B cell (primary cell): ENCODE data around the gene AP5M1. TPM values are rescaled to one million over a fixed set of nuclear protein-coding genes. Genes with fewer than 3 reads are reported as not detected.
"Not testable (repeated sequence)": the region's sequence is repeated elsewhere in the genome, so short reads cannot be mapped to it uniquely, and the experiment has no call there.

Experiments used
- ATAC-seq: fragments of 200-7000 bp; cut with Tn5 transposase; one replicate; pipeline ENCODE4 v1.10.0; 2021; ENCODE audit warnings: low read depth, mild to moderate bottlenecking, moderate number of reproducible peaks, moderate library complexity
- CTCF ChIA-PET: fragments of 350-600 bp; sonication (Branson Sonifier 250); formaldehyde crosslinking; loops from one replicate; lab custom pipeline; 2021; ENCODE audit warnings: antibody characterized with exemption, inconsistent platforms; lab: Charles Lee
- POLR2A ChIA-PET: fragments of 350-600 bp; sonication (Branson Sonifier 250); formaldehyde crosslinking; loops from one replicate; lab custom pipeline; 2021; ENCODE audit warnings: antibody characterized with exemption; lab: Charles Lee
- DNase-seq: peaks from one replicate; pipeline ENCODE4 v3.0.0; 2013
- H2AFZ ChIP-seq: 2 replicates; pipeline ENCODE4 v1.6.1; 2012; ENCODE audit warnings: mild to moderate bottlenecking, low read depth, low read length; ENCODE audit not compliant: insufficient read depth, poor library complexity, severe bottlenecking
- H3K27ac ChIP-seq, 2 donors: 1 replicate in 1 of 2; 2 replicates in 1 of 2; pipeline ENCODE4 v1.5.1; 2012 to 2013; ENCODE audit warnings: low read length in 2 of 2, mild to moderate bottlenecking in 2 of 2, moderate library complexity in 1 of 2
- H3K27me3 ChIP-seq, 4 experiments: fragments of 200-600 bp in 1 of 4; sonication (generic) in 1 of 4; replicated peaks in 1 of 4; 1 replicate in 2 of 4; 2 replicates in 2 of 4; pipeline versions ENCODE4 v1.6.1 to v1.7.0; 2013 to 2016; ENCODE audit warnings: low read length in 3 of 4, mild to moderate bottlenecking in 2 of 4, mixed read lengths in 1 of 4, moderate library complexity in 1 of 4; ENCODE audit not compliant: insufficient read depth in 4 of 4, control insufficient read depth in 3 of 4; ENCODE audit errors: control extremely low read depth in 1 of 4
- H3K36me3 ChIP-seq, 2 experiments: replicated peaks in 1 of 2; 1 replicate in 1 of 2; 2 replicates in 1 of 2; pipeline versions ENCODE4 v1.6.1 to v1.7.1; 2013; ENCODE audit warnings: low read length in 1 of 2; ENCODE audit not compliant: insufficient read depth in 2 of 2, control insufficient read depth in 1 of 2; ENCODE audit errors: control extremely low read depth in 1 of 2, extremely low read depth in 1 of 2
- H3K4me1 ChIP-seq, 2 donors: fragments of 200-600 bp in 1 of 2; sonication (generic) in 1 of 2; 1 replicate in 1 of 2; 2 replicates in 1 of 2; pipeline versions ENCODE4 v1.5.1 to v1.6.1; 2013 to 2017; ENCODE audit warnings: low read length in 2 of 2; ENCODE audit not compliant: control insufficient read depth in 2 of 2, insufficient read depth in 2 of 2
- H3K4me2 ChIP-seq: replicated peaks from 2 replicates; pipeline ENCODE3; 2012; ENCODE audit warnings: mild to moderate bottlenecking, low read depth, low read length; ENCODE audit not compliant: poor library complexity, severe bottlenecking
- H3K4me3 ChIP-seq, 5 experiments: fragments of 200-600 bp in 1 of 5; sonication (generic) in 1 of 5; 1 replicate in 3 of 5; 2 replicates in 2 of 5; pipeline versions ENCODE4 v1.5.1 to v1.7.0; 2011 to 2016; ENCODE audit warnings: low read length in 4 of 5, mild to moderate bottlenecking in 4 of 5, low read depth in 2 of 5, control low read depth in 1 of 5, moderate library complexity in 1 of 5; ENCODE audit not compliant: insufficient read depth in 1 of 5; ENCODE audit errors: control extremely low read depth in 1 of 5, extremely low read depth in 1 of 5
- H3K79me2 ChIP-seq: fragments of 200-600 bp; sonication (generic); one replicate; pipeline ENCODE4 v1.6.0; 2016; ENCODE audit warnings: low read length; ENCODE audit not compliant: control insufficient read depth, insufficient read depth
- H3K9ac ChIP-seq: fragments of 200-600 bp; sonication (generic); 2 replicates; pipeline ENCODE4 v1.6.1; 2017; ENCODE audit warnings: mild to moderate bottlenecking, low read length, moderate library complexity
- H3K9me3 ChIP-seq, 3 donors: one replicate each; pipeline versions ENCODE4 v1.6.1 to v1.7.1; 2013; ENCODE audit warnings: low read length in 2 of 3; ENCODE audit not compliant: control insufficient read depth in 2 of 3, insufficient read depth in 1 of 3; ENCODE audit errors: control extremely low read depth in 1 of 3
- H4K20me1 ChIP-seq: 2 replicates; pipeline ENCODE4 v1.6.0; 2012; ENCODE audit warnings: mild to moderate bottlenecking, low read length; ENCODE audit not compliant: insufficient read depth, control insufficient read depth, poor library complexity, severe bottlenecking
- H3K27ac Mint-ChIP-seq: one replicate; pipeline ENCODE4 v1.8.0; 2021; ENCODE audit warnings: mixed read lengths
- H3K27me3 Mint-ChIP-seq: one replicate; pipeline ENCODE4 v1.8.0; 2021; ENCODE audit warnings: mixed read lengths
- H3K4me1 Mint-ChIP-seq: one replicate; pipeline ENCODE4 v1.8.0; 2021; ENCODE audit warnings: mixed read lengths
- H3K4me3 Mint-ChIP-seq: one replicate; pipeline ENCODE4 v1.8.0; 2021; ENCODE audit warnings: mixed read lengths
- H3K9me3 Mint-ChIP-seq: one replicate; pipeline ENCODE4 v1.8.0; 2022; ENCODE audit warnings: mixed read lengths; ENCODE audit not compliant: insufficient read depth
- CTCF ChIP-seq: fragments of 200-600 bp; IDR thresholded peaks from one replicate; pipeline ENCODE4 v1.8.0; 2022; ENCODE audit warnings: antibody characterized with exemption, mild to moderate bottlenecking
- EZH2 ChIP-seq: IDR thresholded peaks from 2 replicates; pipeline ENCODE4 v1.6.1; 2012; ENCODE audit warnings: borderline replicate concordance, low read depth, mild to moderate bottlenecking, moderate library complexity, low read length; ENCODE audit not compliant: insufficient read depth, poor library complexity, severe bottlenecking
- WGBS: methylation state at CpG from one replicate; pipeline ENCODE4 v1.1.5; 2013; ENCODE audit warnings: missing lambda C conversion rate; ENCODE audit not compliant: insufficient coverage; 5-methylcytosine and 5-hydroxymethylcytosine counted together
- intact Hi-C: fragments of 100-400 bp; cut with micrococcal nuclease; formaldehyde crosslinking; loops from one replicate; pipeline ENCODE4 v1.10.0; 2022
- polyA plus RNA-seq: library from polyadenylated mRNA; depleted of rRNA; stranded (reverse); fragments of >200 nt; gene quantifications from 2 replicates; pipeline ENCODE4 v1.2.3, GENCODE V29; 2012
- total RNA-seq, 2 donors: library from RNA; stranded (reverse); fragments of 120-200 nt in 1 of 2; gene quantifications; 1 replicate in 1 of 2; 2 replicates in 1 of 2; pipeline versions ENCODE4 v1.2.3 to v1.2.4, GENCODE V29; 2013 to 2022

Gene AP5M1
- total and polyA plus RNA-seq, 2 donors (not counting 1 experiment from before 2014, with no cell fraction given) = 14.5 to 53.6 TPM

GRCh38 chr14:57232006-57232405 is 36.8 kb upstream of the AP5M1 start:
- no peaks in the 10 kb centered on the region for H3K27me3 Mint-ChIP-seq
- no peaks in the 10 kb centered on the region for H3K79me2 ChIP-seq
- intact Hi-C loops = loop anchor here (5.0 kb wide), 1 partner anchor 35 kb away; the partner anchor contains the start of genes AP5M1 and EXOC5
- peaks cover 0 to 1% (median 0%) of the 10 kb centered on the region in 3 donors for H3K9me3 ChIP-seq
- no peak overlapping the region for H3K9ac ChIP-seq
- no peaks in the 10 kb centered on the region for H3K4me1 Mint-ChIP-seq
- H3K27ac Mint-ChIP-seq = no peak overlapping the region
- no peaks in the 10 kb centered on the region for H3K4me1 ChIP-seq
- peaks cover 4% of the 10 kb centered on the region for H3K9me3 Mint-ChIP-seq
- H3K4me3 ChIP-seq = no peak overlapping the region
- H4K20me1 ChIP-seq = no peaks in the 10 kb centered on the region
- H3K36me3 ChIP-seq = peaks cover 6 to 12% of the 10 kb centered on the region in 2 experiments
- TF ChIP-seq EZH2 = no peak
- TF ChIP-seq CTCF = no peak
- no peak overlapping the region for H2AFZ ChIP-seq
- H3K27ac ChIP-seq = no peak overlapping the region
- H3K4me3 Mint-ChIP-seq = no peak overlapping the region
- ATAC-seq (no peak), DNase-seq (no peak)
- WGBS = no CpG with 5 or more reads among the region's 1 CpG
- POLR2A ChIA-PET = no interaction called here
- CTCF ChIA-PET = no interaction called here
- H3K4me2 ChIP-seq = no peak overlapping the region
- no peaks in the 10 kb centered on the region for H3K27me3 ChIP-seq

GRCh38 chr14:57240115-57240514 is 28.7 kb upstream of the AP5M1 start:
- H3K27me3 Mint-ChIP-seq, POLR2A ChIA-PET, H2AFZ ChIP-seq, H3K4me1 Mint-ChIP-seq, H3K27ac ChIP-seq, H4K20me1 ChIP-seq, H3K9ac ChIP-seq, H3K27me3 ChIP-seq, H3K4me1 ChIP-seq, H3K9me3 ChIP-seq, H3K79me2 ChIP-seq, DNase-seq, H3K9me3 Mint-ChIP-seq, intact Hi-C loops, ATAC-seq, H3K4me2 ChIP-seq, CTCF ChIA-PET, H3K4me3 ChIP-seq, H3K27ac Mint-ChIP-seq, H3K4me3 Mint-ChIP-seq: not testable (repeated sequence)
- 96% methylated on average over 7 of the region's 7 CpGs for WGBS
- peaks cover 13 to 24% of the 10 kb centered on the region in 2 experiments for H3K36me3 ChIP-seq
